Activated CD4-positive, alpha-beta T cell treated with anti-CD3 and anti-CD28 coated beads, Interleukin-2, amount 50 U/mL, for 48 hours (primary cell): ENCODE measurements around the gene KRTAP10-9.

Source experiments
- DNase-seq, 2 experiments: peaks; one replicate each; pipeline ENCODE4 v3.0.0-alpha.2; 2020

KRTAP10-9 gene

GRCh38 chr21:44667612-44668011, 40.7 kb downstream of the KRTAP10-9 start:
- DNase-seq, result no peak

GRCh38 chr21:44670642-44671432, 43.9 kb downstream of the KRTAP10-9 start:
- DNase-seq, result no peak

GRCh38 chr21:44671911-44672310, 45.0 kb downstream of the KRTAP10-9 start:
- no peak for DNase-seq

GRCh38 chr21:44677881-44678280, 51.0 kb downstream of the KRTAP10-9 start:
- no peak for DNase-seq
